Loucy (cell line): ENCODE data around the gene STMND1.

Experiments used
- CTCF ChIP-seq: fragments of 200-600 bp; sonication (generic); conservative IDR thresholded peaks from 2 replicates; pipeline ENCODE4 v1.5.1; 2014; ENCODE audit warnings: mild to moderate bottlenecking, antibody characterized with exemption, low read length
- EZH2phosphoT487 ChIP-seq: fragments of 200-600 bp; IDR thresholded peaks from 2 replicates; pipeline ENCODE4 v1.6.1; 2018; ENCODE audit warnings: antibody characterized with exemption, mild to moderate bottlenecking, moderate library complexity, borderline replicate concordance

GRCh38 chr6:17096096-17096495, 5.8 kb upstream of the STMND1 start:
- TF ChIP-seq CTCF (no peak), EZH2phosphoT487 (no peak)
